COLO829 (cell line): ENCODE measurements around the gene MYO5A.

Experiments used
- DNase-seq: peaks from one replicate; pipeline ENCODE4 v3.0.0; 2012; ENCODE audit warnings: low spot score

The MYO5A gene

DNA sequence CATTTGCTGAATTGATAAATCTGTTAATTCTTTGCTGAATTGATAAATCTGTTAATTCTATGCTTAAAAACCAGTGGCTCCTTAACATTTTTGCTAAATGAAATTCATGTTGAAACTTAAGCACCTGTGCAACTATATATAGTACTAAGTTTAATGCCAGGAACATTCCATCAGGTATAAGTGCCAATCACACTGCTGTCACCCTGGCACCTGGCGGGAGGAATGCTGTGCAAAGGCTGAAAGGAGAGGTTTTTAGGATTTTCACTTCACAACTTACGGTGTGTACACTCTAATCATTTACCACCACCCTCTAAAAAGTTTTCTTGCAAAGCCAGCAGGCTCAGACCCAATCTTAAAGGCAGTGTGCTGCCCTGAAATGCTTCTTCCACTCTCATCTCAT, 199.5 kb downstream of the MYO5A start:
- DNase-seq, result no peak

DNA sequence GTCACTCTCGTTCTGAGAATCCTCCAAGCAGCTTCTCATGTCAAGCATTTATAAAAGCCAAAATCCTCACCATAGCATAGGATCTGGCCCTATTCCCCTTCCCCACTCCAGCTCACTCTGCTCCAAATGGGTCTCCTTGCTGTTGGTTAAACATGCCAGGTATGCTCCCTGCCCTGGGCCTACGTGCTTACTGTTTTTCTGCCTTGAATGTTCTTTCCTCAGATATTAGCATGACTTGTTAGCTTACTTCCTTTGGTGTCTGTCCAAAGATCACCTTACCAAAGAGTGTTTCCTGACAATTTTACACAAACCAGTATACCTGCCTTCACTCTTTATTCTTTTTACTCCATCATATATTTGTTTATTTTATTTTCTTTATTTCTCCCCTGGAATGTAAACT, 200.0 kb downstream of the MYO5A start:
- no peak for DNase-seq

GRCh38 chr15:52326756-52327155, 201.9 kb downstream of the MYO5A start:
- no peak for DNase-seq

DNA sequence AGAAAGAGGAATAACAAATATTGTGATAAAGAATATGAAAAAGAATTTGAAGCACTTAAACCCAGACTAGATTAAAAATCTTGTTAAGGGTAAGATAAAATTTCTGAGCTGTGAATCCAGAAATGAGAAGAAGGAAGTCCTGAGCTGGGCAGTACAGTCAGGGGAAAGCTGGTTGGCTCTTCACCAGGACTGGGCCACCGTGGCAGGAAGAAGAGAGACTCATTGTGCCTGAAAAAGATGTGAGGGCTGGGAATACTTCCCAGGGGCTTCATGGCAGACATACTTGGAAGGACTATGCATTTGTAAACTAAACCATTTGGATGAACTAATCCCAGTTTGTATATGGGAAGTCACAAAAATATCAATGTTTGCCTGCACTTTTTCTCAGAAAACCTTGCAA, 204.6 kb downstream of the MYO5A start:
- no peak for DNase-seq

- DNase-seq, result no peak
Measured at GRCh38 chr15:52318729-52319500, 209.8 kb downstream of the MYO5A start.

GRCh38 chr15:52317688-52318087, 211.0 kb downstream of the MYO5A start:
- no peak for DNase-seq

- DNase-seq, result no peak
Measured at GRCh38 chr15:52317022-52317421, 211.7 kb downstream of the MYO5A start.

GRCh38 chr15:52309154-52309548, 219.5 kb downstream of the MYO5A start:
- DNase-seq, result no peak

DNA sequence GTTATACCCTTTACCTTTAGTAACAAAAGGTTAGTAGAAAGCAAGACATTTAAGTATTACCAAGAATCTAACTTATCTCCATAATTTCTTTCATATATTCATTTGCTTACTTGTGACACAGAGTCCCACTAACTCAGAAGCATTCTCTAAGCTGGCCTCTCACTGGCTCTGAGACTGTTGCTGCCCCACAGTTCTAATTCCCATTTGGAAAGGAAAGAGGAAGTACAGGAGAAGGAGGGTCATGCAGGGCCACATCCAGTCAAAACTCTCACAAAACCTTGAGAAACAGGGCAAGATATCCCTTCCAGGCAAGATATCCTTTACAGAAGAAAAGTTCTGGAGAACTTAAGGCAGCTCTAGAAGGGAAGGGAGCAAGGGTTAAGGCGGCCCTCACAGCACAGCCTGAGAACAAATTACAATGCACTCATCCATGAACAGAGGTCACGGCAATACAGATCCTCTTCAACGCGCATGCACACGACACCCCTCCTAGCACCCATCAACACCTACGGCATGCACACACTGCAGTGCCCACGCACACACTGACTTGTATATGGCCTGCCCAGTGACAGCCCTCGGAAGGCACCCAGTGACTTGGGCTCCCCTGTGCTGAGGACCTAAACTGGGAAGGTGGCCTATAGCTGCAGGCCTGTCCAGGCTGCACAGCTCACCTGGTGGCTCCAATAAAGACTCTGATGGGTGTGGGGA, 220.1 kb downstream of the MYO5A start:
- DNase-seq, result no peak

DNA sequence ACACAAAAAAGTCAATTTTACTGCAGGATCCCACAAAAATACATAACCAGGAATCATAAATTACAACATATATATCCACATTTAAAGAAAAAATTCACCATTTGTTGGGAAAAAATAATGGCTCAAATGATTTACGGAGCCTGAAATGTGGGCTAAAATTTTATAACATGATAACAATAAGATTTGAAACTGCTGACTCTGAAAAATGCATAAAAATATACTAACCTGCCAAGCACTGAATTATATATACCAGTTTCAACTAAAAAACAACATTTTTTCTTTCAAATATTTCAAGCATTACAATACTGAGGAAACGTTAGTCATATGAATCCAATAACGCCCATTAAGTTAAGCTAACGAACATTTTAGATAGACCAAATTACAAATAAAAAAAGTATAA, 220.8 kb downstream of the MYO5A start:
- DNase-seq, result no peak

DNA sequence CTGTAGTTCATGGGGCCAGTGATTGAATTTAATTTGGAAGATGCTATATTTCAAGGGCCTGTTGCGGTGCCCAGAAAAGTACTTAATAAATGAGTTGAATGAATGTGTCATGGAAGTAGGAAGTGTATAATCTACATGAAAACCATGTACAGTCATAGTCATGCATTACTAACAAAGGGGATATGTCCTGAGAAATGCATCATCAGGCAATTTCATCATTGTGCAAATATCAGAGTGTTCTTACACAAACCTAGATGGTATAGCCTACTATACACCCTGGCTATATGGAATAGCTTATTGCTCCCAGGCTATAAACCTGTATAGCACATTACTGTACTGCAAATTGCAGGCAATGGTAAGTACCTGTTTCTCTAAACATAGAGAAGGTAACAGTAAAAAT, 222.4 kb downstream of the MYO5A start:
- DNase-seq, result no peak

GRCh38 chr15:52303093-52303772, 225.4 kb downstream of the MYO5A start:
- no peak for DNase-seq

- no peak for DNase-seq
Measured at GRCh38 chr15:52301265-52301847, 227.3 kb downstream of the MYO5A start.

DNA sequence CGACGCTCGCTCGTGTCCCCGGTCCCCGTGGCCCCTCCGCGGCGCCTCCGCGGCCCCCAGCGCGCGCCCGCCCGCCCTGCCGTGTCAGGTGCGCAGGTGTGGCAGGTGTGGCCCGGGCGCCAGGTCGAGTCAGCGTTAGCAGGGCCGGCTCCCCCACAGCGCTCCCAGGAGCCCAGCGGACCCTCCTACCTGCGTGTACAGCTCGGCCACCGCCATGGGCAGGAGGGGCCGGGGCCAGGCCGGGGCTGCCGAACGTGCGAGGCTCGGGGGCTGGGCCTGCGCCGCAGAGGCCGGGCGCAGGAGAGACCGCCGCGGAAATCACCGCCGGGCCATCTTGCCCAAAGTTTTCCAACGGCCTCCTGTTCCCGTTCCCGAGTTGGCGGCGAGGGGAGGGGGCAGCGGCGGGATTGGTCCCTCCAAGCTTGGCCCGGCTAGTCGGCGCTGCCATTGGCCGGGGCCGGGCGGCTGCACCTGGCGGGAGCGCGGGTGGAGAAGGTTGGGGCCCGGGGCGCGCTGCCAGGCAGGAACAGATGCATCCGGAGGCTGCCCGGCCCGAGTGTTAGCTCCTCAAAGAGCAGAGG, 233.2 kb downstream of the MYO5A start, which contains the start of gene MYO5C:
TSS of gene MYO5C (minus strand) at position 384 of the 581 bp plus-strand sequence. CDS start at position 216, 168 bp downstream.
- DNase-seq, result no peak

- no peak for DNase-seq
Measured at GRCh38 chr15:52294881-52295420, 233.7 kb downstream of the MYO5A start.

DNA sequence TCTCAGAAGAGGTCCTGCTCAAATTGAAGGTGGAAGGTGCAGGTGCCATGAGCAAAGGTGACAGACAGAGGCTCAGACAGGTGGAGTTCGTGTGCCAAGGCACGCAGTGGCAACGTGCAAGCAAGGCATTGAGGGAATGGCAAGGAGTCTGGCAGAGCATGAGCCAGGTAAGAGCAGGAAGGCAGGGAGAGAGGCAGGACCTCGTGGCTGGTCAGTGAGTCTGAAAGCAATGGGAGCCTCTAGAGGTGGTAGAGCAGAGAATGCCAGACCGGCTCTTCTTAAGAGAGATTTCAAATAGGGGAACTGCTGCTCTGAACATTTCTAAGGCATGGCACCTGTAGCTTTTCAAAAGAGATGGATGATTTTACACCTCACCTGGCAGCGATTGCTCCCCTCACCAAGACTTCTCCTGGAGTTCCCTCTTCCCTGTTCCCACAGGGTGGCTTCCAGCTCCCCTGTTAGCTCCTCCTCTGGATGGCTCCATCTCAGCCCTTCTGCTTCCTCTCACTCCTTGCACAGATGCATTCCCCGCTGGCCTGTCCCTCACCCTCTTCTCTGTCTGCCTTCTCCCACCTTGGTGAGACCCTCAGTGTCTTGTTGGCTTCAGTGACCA, 235.8 kb downstream of the MYO5A start:
- no peak for DNase-seq

DNA sequence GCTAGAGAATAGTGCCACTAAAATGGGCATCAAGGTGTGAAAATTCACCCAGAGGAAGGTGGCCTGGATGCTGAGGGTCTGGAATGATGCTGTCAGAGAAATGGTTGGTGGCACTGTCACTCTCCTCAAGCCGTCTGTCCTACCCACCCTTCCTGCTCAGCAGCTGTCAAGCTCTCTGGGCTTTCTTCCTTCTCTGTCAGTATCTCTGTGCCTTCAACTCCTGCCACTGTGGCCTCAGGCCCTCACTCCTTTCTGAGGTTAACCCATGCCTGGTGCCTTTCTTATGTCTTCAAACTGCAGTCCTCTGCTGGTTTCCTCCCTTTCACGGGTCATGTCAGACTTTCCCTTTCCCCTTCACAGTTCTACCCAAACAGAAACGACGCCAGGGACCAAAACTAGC, 237.5 kb downstream of the MYO5A start:
- DNase-seq, result no peak

GRCh38 chr15:52290800-52291199, 237.9 kb downstream of the MYO5A start:
- DNase-seq, result no peak

DNA sequence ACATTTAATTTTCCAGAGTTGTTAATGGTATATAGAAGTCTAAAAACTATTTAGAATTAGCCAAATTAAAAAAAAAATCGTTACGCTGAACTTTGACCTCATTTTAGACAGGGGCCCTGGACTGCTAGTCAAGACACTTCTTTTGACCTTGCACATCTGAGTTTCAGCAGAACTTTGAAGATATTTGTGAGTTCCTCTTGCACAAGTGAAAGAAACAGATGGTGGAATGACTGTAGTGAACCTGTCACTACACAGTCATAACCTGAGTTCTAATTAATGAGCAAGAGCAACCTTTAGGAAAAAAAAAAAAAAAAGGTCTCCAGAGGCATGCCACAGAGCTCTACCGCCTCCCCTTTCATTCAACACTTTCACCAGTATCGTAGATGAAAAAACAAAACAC, 238.4 kb downstream of the MYO5A start:
- DNase-seq, result no peak

DNA sequence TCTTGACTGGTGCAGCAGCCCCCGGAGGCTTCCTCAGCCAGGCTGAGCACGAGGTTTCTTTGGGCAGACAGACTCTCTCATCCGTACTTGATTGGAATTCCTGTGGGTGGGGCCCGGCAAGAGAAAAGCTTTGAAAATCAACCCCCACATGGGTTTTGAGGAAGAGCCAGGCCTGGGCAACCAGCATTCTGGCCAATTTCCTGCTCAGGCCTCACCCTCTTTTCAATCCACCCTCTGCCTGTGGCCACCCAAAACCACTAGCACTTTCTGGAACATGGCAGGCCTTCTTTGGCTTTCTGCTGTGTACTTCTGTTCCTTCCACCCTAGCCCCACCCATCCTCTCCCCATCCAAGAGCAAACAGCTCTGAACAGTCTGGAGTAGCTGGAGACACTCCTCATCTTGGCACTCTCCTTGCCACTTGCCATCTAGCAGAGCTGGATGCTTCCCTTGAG, 239.0 kb downstream of the MYO5A start:
- no peak for DNase-seq

DNA sequence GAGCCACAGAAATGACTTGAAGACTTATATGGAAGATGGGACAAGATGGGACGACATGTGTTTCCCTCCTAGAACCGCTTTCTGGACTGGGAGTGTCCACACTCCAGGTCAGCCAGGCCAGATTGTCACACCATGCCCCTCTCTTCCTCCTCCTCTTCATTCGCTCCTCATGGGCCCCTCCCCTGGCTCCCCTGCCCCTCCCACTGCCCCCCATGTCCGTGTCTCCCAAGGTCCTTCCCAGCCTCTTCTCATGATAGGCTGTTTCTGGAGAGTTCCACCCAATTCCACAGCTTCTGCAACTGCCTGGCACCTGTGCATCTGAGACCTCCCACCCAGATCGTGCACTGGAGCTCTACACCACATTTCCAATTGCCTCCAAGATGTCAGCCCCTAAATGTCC, 239.7 kb downstream of the MYO5A start:
- DNase-seq, result no peak
